Activated B cell treated with CpG ODN at 0.5 μM for 24 hours (primary cell): Measurements from ENCODE around the gene AGAP1. TPM values are rescaled to one million over a fixed set of nuclear protein-coding genes. Genes with fewer than 3 reads are reported as not detected.

Source experiments
- ATAC-seq: fragments of 200-7000 bp; cut with Tn5 transposase; one replicate; pipeline ENCODE4 v1.10.0; 2021; ENCODE audit warnings: low read depth, mild to moderate bottlenecking, moderate library complexity
- CTCF ChIA-PET: fragments of 350-600 bp; sonication (Branson Sonifier 250); formaldehyde crosslinking; loops from one replicate; lab custom pipeline; 2021; ENCODE audit warnings: antibody characterized with exemption; lab: Charles Lee
- POLR2A ChIA-PET: fragments of 350-600 bp; sonication (Branson Sonifier 250); formaldehyde crosslinking; loops from one replicate; lab custom pipeline; 2021; ENCODE audit warnings: antibody characterized with exemption; lab: Charles Lee
- DNase-seq: peaks from one replicate; pipeline ENCODE4 v3.0.0; 2022
- H3K27ac Mint-ChIP-seq: one replicate; pipeline ENCODE4 v1.8.0; 2020; ENCODE audit warnings: mixed read lengths
- H3K27me3 Mint-ChIP-seq: one replicate; pipeline ENCODE4 v1.8.0; 2021; ENCODE audit warnings: mixed read lengths
- H3K36me3 Mint-ChIP-seq: one replicate; pipeline ENCODE4 v1.8.0; 2021; ENCODE audit warnings: low read depth, mixed read lengths
- H3K4me1 Mint-ChIP-seq: one replicate; pipeline ENCODE4 v1.8.0; 2021; ENCODE audit warnings: mixed read lengths
- H3K4me3 Mint-ChIP-seq: one replicate; pipeline ENCODE4 v1.8.0; 2020; ENCODE audit warnings: mild to moderate bottlenecking, mixed read lengths
- H3K9me3 Mint-ChIP-seq: one replicate; pipeline ENCODE4 v1.8.0; 2020; ENCODE audit warnings: mixed read lengths
- CTCF ChIP-seq: fragments of 200-600 bp; IDR thresholded peaks from one replicate; pipeline ENCODE4 v1.8.0; 2022; ENCODE audit warnings: antibody characterized with exemption, mild to moderate bottlenecking
- intact Hi-C: fragments of 100-400 bp; cut with micrococcal nuclease; formaldehyde crosslinking; loops from one replicate; pipeline ENCODE4 v1.15.1; 2024
- total RNA-seq: library from RNA; stranded (reverse); gene quantifications from 2 replicates; pipeline ENCODE4 v1.2.3, GENCODE V29; 2022

The AGAP1 gene
- total RNA-seq, 1 donor from 2014 or later = not detected

- ATAC-seq (no peak), DNase-seq (no peak)
- no peak for TF ChIP-seq CTCF
- Mint-ChIP-seq H3K4me3 (no peak overlapping the region), H3K36me3 (no peaks in the 10 kb centered on the region), H3K4me1 (no peaks in the 10 kb centered on the region), H3K27me3 (no peaks in the 10 kb centered on the region), H3K27ac (no peak overlapping the region), H3K9me3 (no peaks in the 10 kb centered on the region)
- ChIA-PET CTCF (no interaction called here), POLR2A (no interaction called here)
- intact Hi-C loops = no loop called here
Observed at GRCh38 chr2:235536711-235537110, 42.9 kb downstream of the AGAP1 start.

GRCh38 chr2:235537186-235537585 lies 43.3 kb downstream of the AGAP1 start:
- no peaks in the 10 kb centered on the region for H3K27me3 Mint-ChIP-seq
- no peaks in the 10 kb centered on the region for H3K36me3 Mint-ChIP-seq
- no peak for TF ChIP-seq CTCF
- no peak overlapping the region for H3K4me3 Mint-ChIP-seq
- POLR2A ChIA-PET = no interaction called here
- H3K4me1 Mint-ChIP-seq = no peaks in the 10 kb centered on the region
- H3K9me3 Mint-ChIP-seq = no peaks in the 10 kb centered on the region
- no peak for ATAC-seq
- CTCF ChIA-PET = no interaction called here
- H3K27ac Mint-ChIP-seq = no peak overlapping the region
- intact Hi-C loops = no loop called here
- no peak for DNase-seq

- Mint-ChIP-seq H3K27ac (no peak overlapping the region), H3K4me1 (no peaks in the 10 kb centered on the region), H3K27me3 (no peaks in the 10 kb centered on the region), H3K4me3 (no peak overlapping the region), H3K9me3 (no peaks in the 10 kb centered on the region), H3K36me3 (no peaks in the 10 kb centered on the region)
- ChIA-PET POLR2A (no interaction called here), CTCF (no interaction called here)
- no peak for TF ChIP-seq CTCF
- ATAC-seq (no peak), DNase-seq (no peak)
- intact Hi-C loops = no loop called here
Observed at GRCh38 chr2:235537587-235537986, 43.7 kb downstream of the AGAP1 start.

GRCh38 chr2:235538144-235538639 lies 44.3 kb downstream of the AGAP1 start:
- POLR2A ChIA-PET = no interaction called here
- ATAC-seq (no peak), DNase-seq (no peak)
- Mint-ChIP-seq H3K27me3 (no peaks in the 10 kb centered on the region), H3K4me3 (no peak overlapping the region), H3K36me3 (no peaks in the 10 kb centered on the region), H3K4me1 (no peaks in the 10 kb centered on the region), H3K9me3 (no peaks in the 10 kb centered on the region), H3K27ac (no peak overlapping the region)
- intact Hi-C loops = no loop called here
- CTCF ChIA-PET = no interaction called here
- no peak for TF ChIP-seq CTCF

- Mint-ChIP-seq H3K4me1 (no peaks in the 10 kb centered on the region), H3K27ac (no peak overlapping the region), H3K4me3 (no peak overlapping the region), H3K9me3 (no peaks in the 10 kb centered on the region), H3K36me3 (no peaks in the 10 kb centered on the region), H3K27me3 (no peaks in the 10 kb centered on the region)
- no peak for TF ChIP-seq CTCF
- POLR2A ChIA-PET = no interaction called here
- CTCF ChIA-PET = no interaction called here
- intact Hi-C loops = no loop called here
- ATAC-seq (no peak), DNase-seq (no peak)
Observed at GRCh38 chr2:235538981-235539380, 45.1 kb downstream of the AGAP1 start.
